Measurements from ENCODE around the gene SLC16A2.

Gene SLC16A2

GRCh38 chrX:74506317-74507115 lies 85.2 kb downstream of the SLC16A2 start:
- TF ChIP-seq, protein P1, sequence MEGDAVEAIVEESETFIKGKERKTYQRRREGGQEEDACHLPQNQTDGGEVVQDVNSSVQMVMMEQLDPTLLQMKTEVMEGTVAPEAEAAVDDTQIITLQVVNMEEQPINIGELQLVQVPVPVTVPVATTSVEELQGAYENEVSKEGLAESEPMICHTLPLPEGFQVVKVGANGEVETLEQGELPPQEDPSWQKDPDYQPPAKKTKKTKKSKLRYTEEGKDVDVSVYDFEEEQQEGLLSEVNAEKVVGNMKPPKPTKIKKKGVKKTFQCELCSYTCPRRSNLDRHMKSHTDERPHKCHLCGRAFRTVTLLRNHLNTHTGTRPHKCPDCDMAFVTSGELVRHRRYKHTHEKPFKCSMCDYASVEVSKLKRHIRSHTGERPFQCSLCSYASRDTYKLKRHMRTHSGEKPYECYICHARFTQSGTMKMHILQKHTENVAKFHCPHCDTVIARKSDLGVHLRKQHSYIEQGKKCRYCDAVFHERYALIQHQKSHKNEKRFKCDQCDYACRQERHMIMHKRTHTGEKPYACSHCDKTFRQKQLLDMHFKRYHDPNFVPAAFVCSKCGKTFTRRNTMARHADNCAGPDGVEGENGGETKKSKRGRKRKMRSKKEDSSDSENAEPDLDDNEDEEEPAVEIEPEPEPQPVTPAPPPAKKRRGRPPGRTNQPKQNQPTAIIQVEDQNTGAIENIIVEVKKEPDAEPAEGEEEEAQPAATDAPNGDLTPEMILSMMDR (IDR thresholded peaks at IDR 0.05), result no peak
- Histone ChIP-seq H3K9me3 (no peaks in the 10 kb centered on the region), H3K4me1 (ENCODE audit: control insufficient read depth in 1 of 2, insufficient read depth in 1 of 2, low read depth in 1 of 2, low read length in 1 of 2) (no peaks in the 10 kb centered on the region), H3K36me3 (no peaks in the 10 kb centered on the region), H3K27me3 (no peaks in the 10 kb centered on the region), H3K4me3 (ENCODE audit: low read depth in 1 of 2, low read length in 1 of 2) (no peak overlapping the region), H3K27ac (no peak overlapping the region)

- no peak overlapping the region for H3K4me3 ChIP-seq (ENCODE audit: low read depth in 1 of 2, low read length in 1 of 2)
- H3K36me3 ChIP-seq, result no peaks in the 10 kb centered on the region
- H3K27me3 ChIP-seq, result no peaks in the 10 kb centered on the region
- H3K9me3 ChIP-seq, result no peaks in the 10 kb centered on the region
- no peak overlapping the region for H3K27ac ChIP-seq
- TF ChIP-seq, protein P1 (IDR thresholded peaks at IDR 0.05), result no peak
- H3K4me1 ChIP-seq (ENCODE audit: control insufficient read depth in 1 of 2, insufficient read depth in 1 of 2, low read depth in 1 of 2, low read length in 1 of 2), result no peaks in the 10 kb centered on the region
Observed at GRCh38 chrX:74507191-74507590, 85.9 kb downstream of the SLC16A2 start.

GRCh38 chrX:74509989-74510388 lies 88.7 kb downstream of the SLC16A2 start:
- Histone ChIP-seq H3K36me3 (no peaks in the 10 kb centered on the region), H3K4me1 (ENCODE audit: control insufficient read depth in 1 of 2, insufficient read depth in 1 of 2, low read depth in 1 of 2, low read length in 1 of 2) (no peaks in the 10 kb centered on the region), H3K27ac (no peak overlapping the region), H3K27me3 (no peaks in the 10 kb centered on the region), H3K9me3 (no peaks in the 10 kb centered on the region), H3K4me3 (ENCODE audit: low read depth in 1 of 2, low read length in 1 of 2) (no peak overlapping the region)
- TF ChIP-seq, protein P1 (IDR thresholded peaks at IDR 0.05), result no peak

DNA sequence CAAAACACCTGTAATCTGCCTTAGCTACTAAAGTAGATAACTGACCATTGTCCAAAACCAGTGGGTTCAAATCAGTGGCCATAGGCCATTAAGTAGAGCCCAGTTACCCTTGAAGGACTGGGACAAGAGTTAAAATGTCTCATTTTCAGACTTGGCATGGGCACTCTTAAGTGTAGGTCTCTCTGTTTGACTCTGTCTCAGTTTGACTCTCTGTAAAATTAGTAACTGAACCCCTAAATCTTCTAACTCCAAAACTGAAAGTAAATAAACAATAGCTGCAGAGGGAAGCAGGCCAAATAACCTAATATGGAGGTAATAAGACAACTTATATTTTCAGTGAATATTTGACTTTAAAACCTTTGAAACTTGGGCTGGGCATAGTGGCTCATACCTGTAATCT lies 89.1 kb downstream of the SLC16A2 start:
- TF ChIP-seq, protein P1 (IDR thresholded peaks at IDR 0.05), result no peak
- no peak overlapping the region for H3K4me3 ChIP-seq (ENCODE audit: low read depth in 1 of 2, low read length in 1 of 2)
- H3K27ac ChIP-seq, result no peak overlapping the region
- H3K9me3 ChIP-seq, result no peaks in the 10 kb centered on the region
- no peaks in the 10 kb centered on the region for H3K27me3 ChIP-seq
- no peaks in the 10 kb centered on the region for H3K36me3 ChIP-seq
- no peaks in the 10 kb centered on the region for H3K4me1 ChIP-seq (ENCODE audit: control insufficient read depth in 1 of 2, insufficient read depth in 1 of 2, low read depth in 1 of 2, low read length in 1 of 2)

- Histone ChIP-seq H3K27me3 (no peaks in the 10 kb centered on the region), H3K4me3 (ENCODE audit: low read depth in 1 of 2, low read length in 1 of 2) (no peak overlapping the region), H3K9me3 (no peaks in the 10 kb centered on the region), H3K36me3 (no peaks in the 10 kb centered on the region), H3K27ac (no peak overlapping the region), H3K4me1 (ENCODE audit: control insufficient read depth in 1 of 2, insufficient read depth in 1 of 2, low read depth in 1 of 2, low read length in 1 of 2) (no peaks in the 10 kb centered on the region)
- TF ChIP-seq, protein P1 (IDR thresholded peaks at IDR 0.05), result no peak
Observed at GRCh38 chrX:74511704-74512103, 90.4 kb downstream of the SLC16A2 start.
